ENCODE data around the gene AGER. TPM values are rescaled to one million over a fixed set of nuclear protein-coding genes. Genes with fewer than 3 reads are reported as not detected.

Gene AGER
- total and polyA plus RNA-seq, 2 experiments from 2014 or later = 3.4 to 4.5 TPM

DNA sequence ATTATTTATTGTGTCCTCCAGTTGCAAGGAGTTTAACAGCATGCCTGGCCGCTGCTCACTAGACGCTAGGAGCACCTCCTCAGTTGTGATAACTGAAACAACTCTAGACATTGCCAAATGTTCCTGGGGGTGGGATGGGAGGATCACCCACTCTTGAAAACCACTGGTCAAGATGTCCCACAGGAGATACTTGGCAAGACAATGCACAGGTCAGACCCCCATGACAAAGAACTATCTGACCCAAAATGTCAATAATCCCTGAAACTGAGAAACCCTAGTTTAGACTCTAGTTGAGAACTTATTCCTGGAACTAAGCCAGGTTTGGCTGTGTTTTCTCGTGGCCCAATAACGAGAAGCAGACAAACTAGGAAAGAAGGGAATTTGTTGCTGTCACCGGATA lies 44.5 kb downstream of the AGER start:
- Histone ChIP-seq H3K9me2 (replicated peaks; ENCODE audit: insufficient read depth) (no peaks in the 10 kb centered on the region), H3K4me1 (ENCODE audit: insufficient read depth) (peaks cover 12% of the 10 kb centered on the region), H3K36me3 (replicated peaks; ENCODE audit: insufficient read depth, low read depth) (no peaks in the 10 kb centered on the region), H3K27ac (peak overlapping the region; percentile 8), H3K79me2 (no peaks in the 10 kb centered on the region), H3K27me3 (no peaks in the 10 kb centered on the region), H3K4me2 (no peak overlapping the region), H4K20me1 (ENCODE audit: insufficient read depth, poor library complexity, severe bottlenecking) (no peaks in the 10 kb centered on the region), H2AFZ (no peak overlapping the region), H3K4me3 (no peak overlapping the region), H3K9me3 (ENCODE audit: low read depth) (no peaks in the 10 kb centered on the region)
- DNase-seq (ENCODE audit: low spot score) = no peak
- WGBS (ENCODE audit: low lambda C conversion rate, missing lambda C conversion rate) = 72% methylated on average over 5 of the region's 5 CpGs
- TF ChIP-seq EZH2 (IDR thresholded peaks at IDR 0.05; ENCODE audit: borderline replicate concordance) (no peak), CTCF (IDR thresholded peaks at IDR 0.05; ENCODE audit: poor library complexity) (no peak), EZH2phosphoT487 (IDR thresholded peaks at IDR 0.05; ENCODE audit: low read depth, severe bottlenecking, unreplicated experiment) (no peak)

DNA sequence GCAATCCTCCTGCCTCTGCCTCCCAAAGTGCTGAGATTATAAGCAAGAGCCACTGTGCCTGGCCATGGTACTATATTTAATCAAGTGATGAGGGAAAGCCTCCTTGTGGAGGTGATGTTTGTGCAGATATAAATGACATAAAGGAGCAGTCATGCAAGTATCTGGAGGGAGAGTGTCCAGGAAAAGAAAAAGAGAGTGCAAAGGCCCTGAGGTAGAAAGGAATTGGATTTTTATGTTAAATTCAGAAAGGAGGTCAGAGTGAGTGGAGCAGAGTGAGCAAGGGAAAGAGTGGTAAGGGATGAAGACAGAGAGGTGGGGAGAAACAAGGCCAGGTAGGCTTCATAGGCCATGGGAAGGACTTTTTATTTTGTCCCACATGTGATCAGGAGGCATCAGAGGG lies 46.6 kb downstream of the AGER start:
- TF ChIP-seq EZH2phosphoT487 (IDR thresholded peaks at IDR 0.05; ENCODE audit: low read depth, severe bottlenecking, unreplicated experiment) = no peak
- TF ChIP-seq CTCF (IDR thresholded peaks at IDR 0.05; ENCODE audit: poor library complexity) = no peak
- no peak for TF ChIP-seq EZH2 (IDR thresholded peaks at IDR 0.05; ENCODE audit: borderline replicate concordance)
- Histone ChIP-seq H2AFZ (no peak overlapping the region), H3K27me3 (no peaks in the 10 kb centered on the region), H3K9me3 (ENCODE audit: low read depth) (no peaks in the 10 kb centered on the region), H4K20me1 (ENCODE audit: insufficient read depth, poor library complexity, severe bottlenecking) (no peaks in the 10 kb centered on the region), H3K79me2 (no peaks in the 10 kb centered on the region), H3K36me3 (replicated peaks; ENCODE audit: insufficient read depth, low read depth) (no peaks in the 10 kb centered on the region), H3K4me3 (no peak overlapping the region), H3K4me1 (ENCODE audit: insufficient read depth) (peaks cover 12% of the 10 kb centered on the region), H3K9me2 (replicated peaks; ENCODE audit: insufficient read depth) (no peaks in the 10 kb centered on the region), H3K4me2 (no peak overlapping the region), H3K27ac (no peak overlapping the region)
- no peak for DNase-seq (ENCODE audit: low spot score)

- DNase-seq (ENCODE audit: low spot score) = no peak
- Histone ChIP-seq H2AFZ (no peak overlapping the region), H3K9me3 (ENCODE audit: low read depth) (no peaks in the 10 kb centered on the region), H3K27ac (no peak overlapping the region), H3K9me2 (replicated peaks; ENCODE audit: insufficient read depth) (no peaks in the 10 kb centered on the region), H3K4me3 (no peak overlapping the region), H4K20me1 (ENCODE audit: insufficient read depth, poor library complexity, severe bottlenecking) (no peaks in the 10 kb centered on the region), H3K4me1 (ENCODE audit: insufficient read depth) (peaks cover 2% of the 10 kb centered on the region), H3K36me3 (replicated peaks; ENCODE audit: insufficient read depth, low read depth) (no peaks in the 10 kb centered on the region), H3K27me3 (no peaks in the 10 kb centered on the region), H3K79me2 (peaks cover 9% of the 10 kb centered on the region), H3K4me2 (no peak overlapping the region)
- TF ChIP-seq EZH2phosphoT487 (IDR thresholded peaks at IDR 0.05; ENCODE audit: low read depth, severe bottlenecking, unreplicated experiment) (no peak), EZH2 (IDR thresholded peaks at IDR 0.05; ENCODE audit: borderline replicate concordance) (no peak)
- 85% methylated on average over 4 of the region's 4 CpGs for WGBS (ENCODE audit: low lambda C conversion rate, missing lambda C conversion rate)
These were observed 50.3 kb downstream of the AGER start for GRCh38 chr6:32133786-32134185.

- Histone ChIP-seq H3K4me1 (ENCODE audit: insufficient read depth) (peaks cover 7% of the 10 kb centered on the region), H3K27me3 (no peaks in the 10 kb centered on the region), H3K9me2 (replicated peaks; ENCODE audit: insufficient read depth) (no peaks in the 10 kb centered on the region), H3K4me3 (no peak overlapping the region), H2AFZ (no peak overlapping the region), H3K4me2 (no peak overlapping the region), H3K27ac (no peak overlapping the region), H3K9me3 (ENCODE audit: low read depth) (no peaks in the 10 kb centered on the region), H3K79me2 (peaks cover 14% of the 10 kb centered on the region), H3K36me3 (replicated peaks; ENCODE audit: insufficient read depth, low read depth) (no peaks in the 10 kb centered on the region), H4K20me1 (ENCODE audit: insufficient read depth, poor library complexity, severe bottlenecking) (no peaks in the 10 kb centered on the region)
- no peak for TF ChIP-seq CTCF (IDR thresholded peaks at IDR 0.05; ENCODE audit: poor library complexity)
- no peak for TF ChIP-seq EZH2 (IDR thresholded peaks at IDR 0.05; ENCODE audit: borderline replicate concordance)
- TF ChIP-seq EZH2phosphoT487 (IDR thresholded peaks at IDR 0.05; ENCODE audit: low read depth, severe bottlenecking, unreplicated experiment) = no peak
- DNase-seq (ENCODE audit: low spot score) = no peak
These were observed 51.9 kb downstream of the AGER start for GRCh38 chr6:32132110-32132509.
